ENCODE data around the gene SLITRK1.

Gene SLITRK1

DNA sequence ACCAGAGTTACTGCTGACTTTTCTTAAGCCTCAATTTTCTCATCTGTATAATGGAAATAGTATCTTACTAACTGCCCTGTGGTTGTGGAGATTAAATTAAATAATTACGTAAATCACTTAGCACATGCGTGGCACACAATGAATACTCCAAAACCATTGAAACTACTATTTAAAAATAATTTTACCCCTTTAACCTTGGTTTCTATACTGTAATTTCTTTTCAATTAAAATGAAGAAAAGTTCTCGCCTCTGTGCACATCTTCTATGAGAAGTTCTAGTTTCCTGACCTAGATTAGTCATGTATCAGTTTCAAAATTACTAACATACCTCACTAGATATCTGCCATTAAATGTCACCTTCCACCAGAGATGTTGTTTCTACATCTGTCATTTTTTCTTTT, 5.7 kb downstream of the SLITRK1 start:
- TF ChIP-seq, protein P1, sequence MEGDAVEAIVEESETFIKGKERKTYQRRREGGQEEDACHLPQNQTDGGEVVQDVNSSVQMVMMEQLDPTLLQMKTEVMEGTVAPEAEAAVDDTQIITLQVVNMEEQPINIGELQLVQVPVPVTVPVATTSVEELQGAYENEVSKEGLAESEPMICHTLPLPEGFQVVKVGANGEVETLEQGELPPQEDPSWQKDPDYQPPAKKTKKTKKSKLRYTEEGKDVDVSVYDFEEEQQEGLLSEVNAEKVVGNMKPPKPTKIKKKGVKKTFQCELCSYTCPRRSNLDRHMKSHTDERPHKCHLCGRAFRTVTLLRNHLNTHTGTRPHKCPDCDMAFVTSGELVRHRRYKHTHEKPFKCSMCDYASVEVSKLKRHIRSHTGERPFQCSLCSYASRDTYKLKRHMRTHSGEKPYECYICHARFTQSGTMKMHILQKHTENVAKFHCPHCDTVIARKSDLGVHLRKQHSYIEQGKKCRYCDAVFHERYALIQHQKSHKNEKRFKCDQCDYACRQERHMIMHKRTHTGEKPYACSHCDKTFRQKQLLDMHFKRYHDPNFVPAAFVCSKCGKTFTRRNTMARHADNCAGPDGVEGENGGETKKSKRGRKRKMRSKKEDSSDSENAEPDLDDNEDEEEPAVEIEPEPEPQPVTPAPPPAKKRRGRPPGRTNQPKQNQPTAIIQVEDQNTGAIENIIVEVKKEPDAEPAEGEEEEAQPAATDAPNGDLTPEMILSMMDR (IDR thresholded peaks at IDR 0.05; ENCODE audit: low read depth, low read length, missing control alignments) = no peak
- in situ Hi-C loops (cut with HindIII; ENCODE audit: low sequenced_read_pairs) = no loop called here
- no peak overlapping the region for H3K4me3 ChIP-seq (ENCODE audit: low read depth, low read length)
- DNase-seq (ENCODE audit: low read depth) = no peak

DNA sequence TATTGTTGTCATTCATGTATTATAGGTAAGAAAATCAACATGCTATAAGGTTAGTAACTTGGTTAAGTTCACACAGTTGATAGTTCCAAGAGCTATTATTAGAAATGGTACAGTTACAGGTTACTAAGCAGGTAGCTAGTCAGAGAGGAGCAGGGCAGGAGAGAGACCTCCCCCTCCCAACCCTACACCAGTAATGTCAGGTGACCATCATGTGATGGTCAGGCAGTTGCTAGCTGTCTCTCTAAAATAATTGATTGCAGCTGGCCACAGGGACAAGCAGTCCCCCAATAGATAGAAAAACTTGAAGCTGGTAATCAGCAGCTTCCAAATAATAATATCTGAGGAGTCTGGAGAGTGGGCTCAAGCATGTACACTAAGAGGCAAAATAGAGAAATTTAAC, 14.6 kb downstream of the SLITRK1 start:
- TF ChIP-seq, protein P1 (IDR thresholded peaks at IDR 0.05; ENCODE audit: low read depth, low read length, missing control alignments) = no peak
- DNase-seq (ENCODE audit: low read depth) = no peak
- in situ Hi-C loops (cut with HindIII; ENCODE audit: low sequenced_read_pairs) = no loop called here
- H3K4me3 ChIP-seq (ENCODE audit: low read depth, low read length) = no peak overlapping the region

DNA sequence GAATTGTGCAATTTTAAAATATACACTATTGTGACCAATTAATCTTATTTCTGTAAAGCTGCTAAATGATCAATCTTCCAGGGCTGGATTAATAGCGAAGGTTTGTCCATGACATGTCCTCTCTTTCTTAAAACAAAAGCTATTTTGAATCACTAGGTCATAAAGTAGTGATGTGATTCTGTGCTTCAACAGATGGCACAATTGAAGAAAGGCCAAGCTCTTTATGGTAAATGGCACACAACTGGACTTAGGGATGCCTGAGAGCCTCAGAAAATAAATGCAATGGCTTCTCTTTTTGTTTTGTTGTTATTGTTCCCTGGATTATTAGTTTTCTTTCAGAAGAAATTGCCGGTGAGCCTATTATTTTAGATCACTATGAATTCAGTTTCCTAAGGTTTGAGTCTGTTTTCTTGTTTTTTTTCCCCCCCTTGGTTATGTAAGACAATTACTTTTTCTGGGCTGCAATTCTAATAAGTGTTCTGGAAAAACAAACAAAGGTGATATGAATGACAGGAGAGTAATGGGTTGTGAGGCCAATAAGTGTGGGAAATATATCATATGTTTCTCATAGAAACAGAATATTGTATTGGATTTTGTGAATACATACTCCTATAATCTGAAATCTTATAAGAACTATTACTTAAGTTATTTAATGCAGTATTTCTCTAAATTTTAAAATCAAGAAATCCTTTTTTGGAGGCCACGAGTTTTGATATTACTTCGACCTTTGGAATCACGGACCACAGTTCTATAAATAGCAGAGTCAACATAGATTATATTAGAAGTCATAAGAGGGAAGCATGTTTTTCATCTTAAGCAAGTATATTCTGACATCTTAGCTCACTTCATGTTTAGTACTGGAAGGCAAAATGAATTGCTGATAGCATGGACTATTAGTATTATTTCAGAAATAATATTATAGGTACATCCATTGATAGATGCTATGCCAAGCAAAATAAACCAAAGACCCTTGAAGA, 16.8 kb downstream of the SLITRK1 start:
- in situ Hi-C loops (cut with HindIII; ENCODE audit: low sequenced_read_pairs) = no loop called here
- DNase-seq (ENCODE audit: low read depth) = no peak
- TF ChIP-seq, protein P1 (IDR thresholded peaks at IDR 0.05; ENCODE audit: low read depth, low read length, missing control alignments) = no peak
- no peak overlapping the region for H3K4me3 ChIP-seq (ENCODE audit: low read depth, low read length)

DNA sequence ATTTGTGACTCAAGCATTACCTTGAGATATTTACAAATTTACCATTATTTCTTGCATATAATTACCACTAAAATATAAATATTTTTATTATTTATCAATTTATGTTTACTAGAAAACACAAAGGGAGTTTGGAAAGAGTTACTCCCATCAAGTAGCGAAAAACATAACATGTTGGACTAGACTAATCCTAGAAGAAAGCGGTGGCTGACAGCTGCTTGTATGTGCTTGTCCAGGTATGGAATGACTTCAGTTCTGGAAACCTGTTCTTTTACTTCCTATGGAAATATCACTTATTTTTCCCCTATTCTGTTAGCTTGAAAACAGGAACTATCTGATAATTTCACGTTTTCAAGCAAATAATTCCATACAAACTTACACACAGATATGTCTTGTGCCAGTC, 28.5 kb downstream of the SLITRK1 start:
- in situ Hi-C loops (cut with HindIII; ENCODE audit: low sequenced_read_pairs) = no loop called here
- no peak overlapping the region for H3K4me3 ChIP-seq (ENCODE audit: low read depth, low read length)
- DNase-seq (ENCODE audit: low read depth) = no peak
- TF ChIP-seq, protein P1 (IDR thresholded peaks at IDR 0.05; ENCODE audit: low read depth, low read length, missing control alignments) = no peak

DNA sequence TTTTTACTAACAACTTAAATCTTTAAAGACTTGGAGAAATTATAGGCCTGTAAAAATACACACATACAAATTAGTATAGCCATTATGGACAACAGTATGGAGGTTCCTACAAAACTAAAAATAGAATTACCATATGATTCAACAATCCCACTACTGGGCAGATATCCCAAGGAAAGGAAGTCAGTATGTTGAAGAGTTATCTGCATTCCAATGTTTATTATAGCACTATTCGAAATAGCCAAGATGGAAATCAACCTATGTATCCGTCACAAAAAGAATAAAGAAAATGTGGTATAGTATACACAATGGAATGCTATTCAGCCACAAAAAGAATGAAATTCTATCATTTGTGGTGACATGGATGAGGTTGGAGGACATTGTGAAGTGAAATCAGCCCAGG, 37.2 kb downstream of the SLITRK1 start:
- TF ChIP-seq, protein P1 (IDR thresholded peaks at IDR 0.05; ENCODE audit: low read depth, low read length, missing control alignments) = no peak
- in situ Hi-C loops (cut with HindIII; ENCODE audit: low sequenced_read_pairs) = no loop called here
- DNase-seq (ENCODE audit: low read depth) = peak; percentile 6
- H3K4me3 ChIP-seq (ENCODE audit: low read depth, low read length) = no peak overlapping the region

DNA sequence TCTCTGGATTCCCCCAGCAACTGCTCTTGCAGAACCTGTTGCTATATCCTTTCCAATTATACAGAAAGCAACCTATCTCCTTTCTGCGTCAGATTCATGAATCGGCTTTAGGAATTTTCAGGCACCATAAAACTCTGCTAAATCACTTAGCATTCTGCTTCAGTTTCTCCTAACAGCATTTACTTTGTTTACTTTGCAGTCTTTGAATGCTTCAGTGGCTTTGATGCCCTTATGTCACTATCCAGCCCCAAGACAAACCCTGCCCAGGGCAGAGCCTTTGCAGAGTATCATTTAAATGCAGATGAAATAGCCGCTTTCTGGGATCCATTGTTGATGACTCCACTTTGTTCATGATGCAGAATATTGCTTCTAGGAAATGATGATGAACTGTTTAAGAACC, 43.1 kb downstream of the SLITRK1 start:
- H3K4me3 ChIP-seq (ENCODE audit: low read depth, low read length) = no peak overlapping the region
- no peak for DNase-seq (ENCODE audit: low read depth)
- in situ Hi-C loops (cut with HindIII; ENCODE audit: low sequenced_read_pairs) = no loop called here
- TF ChIP-seq, protein P1 (IDR thresholded peaks at IDR 0.05; ENCODE audit: low read depth, low read length, missing control alignments) = no peak

Measured in astrocyte of the cerebellum (primary cell).